A549 (cell line): ENCODE measurements around the gene LCA5. TPM values are rescaled to one million over a fixed set of nuclear protein-coding genes. Genes with fewer than 3 reads are reported as not detected.

Experiments used
- ATAC-seq, 2 experiments: fragments of 200-7000 bp in 1 of 2; fragments of >200 bp in 1 of 2; cut with Nextera tagmentation in 1 of 2; cut with Tn5 transposase in 1 of 2; 3 replicates each; pipeline versions ENCODE4 v1.8.0 to v1.9.1; 2018 to 2020; ENCODE audit warnings: mild to moderate bottlenecking in 1 of 2, moderate library complexity in 1 of 2
- CTCF ChIA-PET: fragments of 300-600 bp; sonication (Branson Sonifier 250); formaldehyde crosslinking; extraction: SDS; loops from one replicate; lab custom pipeline; 2021; ENCODE audit warnings: antibody characterized with exemption, inconsistent platforms; lab: Yijun Ruan, JAX
- POLR2A ChIA-PET: fragments of 350-600 bp; formaldehyde crosslinking; extraction: SDS; loops from one replicate; lab custom pipeline; 2021; ENCODE audit warnings: antibody characterized with exemption, inconsistent platforms; lab: Yijun Ruan, JAX
- DNase-seq, 2 experiments: peaks; one replicate each; pipeline versions ENCODE4 v3.0.0 to v3.0.0-alpha.2; 2011 to 2016; ENCODE audit warnings: low read depth in 1 of 2, low spot score in 1 of 2
- FAIRE-seq: peaks from 2 replicates; lab custom pipeline; 2011; peaks lifted over from hg19 to GRCh38; lab: Jason Lieb, UNC
- H3K27ac ChIP-seq, 2 experiments: fragments of >200 bp; sonication (Bioruptor Twin); formaldehyde crosslinking; 3 replicates each; pipeline ENCODE4 v1.5.1; 2016 to 2017
- H3K4me1 ChIP-seq: fragments of >200 bp; sonication (Bioruptor Twin); formaldehyde crosslinking; 3 replicates; pipeline ENCODE4 v1.6.1; 2016
- H3K4me2 ChIP-seq: fragments of >200 bp; sonication (Bioruptor Twin); formaldehyde crosslinking; 3 replicates; pipeline ENCODE4 v1.6.1; 2016
- H3K4me3 ChIP-seq: fragments of >200 bp; sonication (Bioruptor Twin); formaldehyde crosslinking; 3 replicates; pipeline ENCODE4 v1.5.1; 2016
- H3K9me3 ChIP-seq: fragments of >200 bp; sonication (Bioruptor Twin); formaldehyde crosslinking; 3 replicates; pipeline ENCODE4 v1.6.1; 2016
- CBX2 ChIP-seq: fragments of 200-600 bp; sonication (generic); IDR thresholded peaks from 2 replicates; pipeline ENCODE4 v1.6.1; 2016; ENCODE audit warnings: low read depth, mild to moderate bottlenecking, borderline replicate concordance
- CHD2 ChIP-seq: fragments of 150-350 bp; IDR thresholded peaks from 2 replicates; pipeline ENCODE4 v1.6.1; 2014; ENCODE audit warnings: low read length; ENCODE audit not compliant: partially characterized antibody
- CHD4 ChIP-seq: fragments of 200-600 bp; sonication (generic); IDR thresholded peaks from 2 replicates; pipeline ENCODE4 v1.6.1; 2016; ENCODE audit warnings: antibody characterized with exemption, mild to moderate bottlenecking, borderline replicate concordance
- ESRRA ChIP-seq: fragments of 150-350 bp; IDR thresholded peaks from 2 replicates; pipeline ENCODE4 v1.6.1; 2014; ENCODE audit warnings: mild to moderate bottlenecking, low read length, borderline replicate concordance
- FOSB ChIP-seq: fragments of 250-450 bp; sonication (Bioruptor Pico); IDR thresholded peaks from 2 replicates; pipeline ENCODE4 v1.5.0; 2020; ENCODE audit warnings: mild to moderate bottlenecking, moderate library complexity
- FOSL2 ChIP-seq, 2 experiments: fragments of 450-650 bp in 1 of 2; fragments of >200 bp in 1 of 2; sonication (Bioruptor Twin) in 1 of 2; formaldehyde crosslinking; IDR thresholded peaks; 2 replicates each; pipeline versions ENCODE4 v1.5.0 to v1.6.1; 2016 to 2020; ENCODE audit warnings: mild to moderate bottlenecking in 1 of 2, moderate library complexity in 1 of 2
- FOXS1 ChIP-seq: fragments of 250-450 bp; sonication (Bioruptor Pico); IDR thresholded peaks from 2 replicates; pipeline ENCODE4 v1.5.0; 2020; ENCODE audit warnings: mild to moderate bottlenecking, moderate library complexity
- GATA3 ChIP-seq: IDR thresholded peaks from 2 replicates; pipeline ENCODE4 v1.6.1; 2012; ENCODE audit warnings: borderline replicate concordance
- HDAC2 ChIP-seq: fragments of 200-600 bp; sonication (generic); IDR thresholded peaks from 2 replicates; pipeline ENCODE4 v1.6.1; 2016
- HEYL ChIP-seq: fragments of 250-450 bp; sonication (Bioruptor Pico); IDR thresholded peaks from 2 replicates; pipeline ENCODE4 v1.8.0; 2021; ENCODE audit warnings: mild to moderate bottlenecking, moderate library complexity
- HOXB13 ChIP-seq: fragments of 250-450 bp; sonication (Bioruptor Pico); IDR thresholded peaks from 2 replicates; pipeline ENCODE4 v1.5.0; 2020; ENCODE audit warnings: low read depth, mild to moderate bottlenecking, moderate library complexity
- KDM5A ChIP-seq: fragments of 200-600 bp; sonication (generic); IDR thresholded peaks from 2 replicates; pipeline ENCODE4 v1.6.1; 2016; ENCODE audit warnings: antibody characterized with exemption, mild to moderate bottlenecking
- MYC ChIP-seq: IDR thresholded peaks from 2 replicates; pipeline ENCODE4 v1.6.1; 2012; ENCODE audit warnings: mild to moderate bottlenecking, inconsistent platforms, low read length, improper control_type of control experiment, borderline replicate concordance
- NFE2L2 ChIP-seq: fragments of 150-350 bp; conservative IDR thresholded peaks from 2 replicates; pipeline ENCODE4 v1.6.1; 2014; ENCODE audit warnings: low read length
- NR3C1 ChIP-seq: fragments of >200 bp; sonication (Bioruptor Twin); formaldehyde crosslinking; IDR thresholded peaks from 3 replicates; pipeline ENCODE4 v1.6.1; 2017
- PHF8 ChIP-seq: fragments of 200-600 bp; sonication (generic); IDR thresholded peaks from 2 replicates; pipeline ENCODE4 v1.6.1; 2016; ENCODE audit warnings: low read depth, mild to moderate bottlenecking, antibody characterized with exemption, moderate library complexity, borderline replicate concordance
- RARB ChIP-seq: fragments of 250-450 bp; sonication (Bioruptor Pico); IDR thresholded peaks from 2 replicates; pipeline ENCODE4 v1.8.0; 2021; ENCODE audit warnings: mild to moderate bottlenecking, moderate library complexity
- SREBF2 ChIP-seq: fragments of 450-650 bp; IDR thresholded peaks from 2 replicates; pipeline ENCODE4 v1.6.1; 2014; ENCODE audit warnings: mild to moderate bottlenecking, moderate library complexity
- TP53 ChIP-seq: fragments of 250-450 bp; sonication (Bioruptor Pico); IDR thresholded peaks from 2 replicates; pipeline ENCODE4 v1.5.0; 2021; ENCODE audit warnings: mild to moderate bottlenecking, moderate library complexity
- ZNF302 ChIP-seq: fragments of 250-450 bp; sonication (Bioruptor Pico); IDR thresholded peaks from 2 replicates; pipeline ENCODE4 v1.9.0; 2021; ENCODE audit warnings: inconsistent platforms, mild to moderate bottlenecking, moderate library complexity
- WGBS: methylation state at CpG from one replicate; pipeline ENCODE4 v1.1.6; 2017; ENCODE audit errors: missing lambda C conversion rate; 5-methylcytosine and 5-hydroxymethylcytosine counted together
- polyA plus RNA-seq, 4 experiments: library from polyadenylated mRNA; depleted of rRNA in 3 of 4; stranded (reverse); fragments of >200 nt; fragmentation: RNase III in 1 of 4; extraction: RNeasy Plus Mini Kit Qiagen cat#74134 plus additional on column Dnase treatment in 1 of 4; gene quantifications; 2 replicates in 3 of 4; 3 replicates in 1 of 4; pipeline ENCODE4 v1.2.3, GENCODE V29; 2011 to 2017
- TF ChIP-seq, protein P1 (sequence below): fragments of >200 bp; sonication (Bioruptor Twin); formaldehyde crosslinking; IDR thresholded peaks from 2 replicates; pipeline ENCODE4 v1.6.1; 2016
- TF ChIP-seq, protein P2 (sequence below): IDR thresholded peaks from 2 replicates; pipeline ENCODE4 v1.6.1; 2012
- TF ChIP-seq, protein P3 (sequence below): fragments of 150-350 bp; IDR thresholded peaks from 2 replicates; pipeline ENCODE4 v1.6.1; 2014; ENCODE audit warnings: low read depth, mild to moderate bottlenecking, low read length
- TF ChIP-seq, protein P4 (sequence below): fragments of 450-650 bp; IDR thresholded peaks from 2 replicates; pipeline ENCODE4 v1.6.1; 2014; ENCODE audit warnings: antibody characterized with exemption

The LCA5 gene
- polyA plus RNA-seq, 2 of the 4 experiments (the other 2 are of a cell fraction) = 1.2 to 3.0 TPM

DNA sequence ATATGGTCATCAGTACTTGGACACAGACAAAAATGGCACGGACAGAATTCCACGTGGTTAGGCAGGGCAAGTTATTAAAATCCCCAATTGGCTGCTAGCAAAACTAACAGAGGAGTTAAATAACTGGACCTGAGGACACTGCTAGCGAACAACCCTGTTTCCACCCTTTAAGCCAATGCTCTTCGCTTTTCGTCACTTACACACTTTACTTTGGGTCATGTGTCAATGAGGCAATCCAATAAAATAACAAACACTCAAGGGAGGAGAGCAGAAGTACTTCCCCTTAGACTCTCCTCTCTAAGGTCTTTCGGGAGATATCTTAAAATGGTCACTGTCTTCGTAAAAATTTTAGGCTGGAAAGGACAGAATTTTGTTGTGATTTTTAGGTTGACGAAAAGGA lies 68.6 kb downstream of the LCA5 start:
- FAIRE-seq (no peak), DNase-seq (no peak), ATAC-seq (no peak)
- H3K27ac ChIP-seq = no peak overlapping the region
- no peak for TF ChIP-seq RARB (CRISPR knock-in tag)
- no peak for TF ChIP-seq FOXS1
- TF ChIP-seq CHD2 = no peak
- TF ChIP-seq HEYL (CRISPR knock-in tag) = no peak
- TF ChIP-seq, protein P1, sequence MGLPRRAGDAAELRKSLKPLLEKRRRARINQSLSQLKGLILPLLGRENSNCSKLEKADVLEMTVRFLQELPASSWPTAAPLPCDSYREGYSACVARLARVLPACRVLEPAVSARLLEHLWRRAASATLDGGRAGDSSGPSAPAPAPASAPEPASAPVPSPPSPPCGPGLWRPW = no peak
- no peak for TF ChIP-seq MYC
- TF ChIP-seq CBX2 = no peak
- TF ChIP-seq PHF8 = no peak
- no peak for TF ChIP-seq CHD4
- TF ChIP-seq SREBF2 = no peak
- TF ChIP-seq HOXB13 (CRISPR knock-in tag) = no peak
- TF ChIP-seq, protein P2, sequence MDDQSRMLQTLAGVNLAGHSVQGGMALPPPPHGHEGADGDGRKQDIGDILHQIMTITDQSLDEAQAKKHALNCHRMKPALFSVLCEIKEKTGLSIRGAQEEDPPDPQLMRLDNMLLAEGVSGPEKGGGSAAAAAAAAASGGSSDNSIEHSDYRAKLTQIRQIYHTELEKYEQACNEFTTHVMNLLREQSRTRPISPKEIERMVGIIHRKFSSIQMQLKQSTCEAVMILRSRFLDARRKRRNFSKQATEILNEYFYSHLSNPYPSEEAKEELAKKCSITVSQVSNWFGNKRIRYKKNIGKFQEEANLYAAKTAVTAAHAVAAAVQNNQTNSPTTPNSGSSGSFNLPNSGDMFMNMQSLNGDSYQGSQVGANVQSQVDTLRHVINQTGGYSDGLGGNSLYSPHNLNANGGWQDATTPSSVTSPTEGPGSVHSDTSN = no peak
- TF ChIP-seq GATA3 = no peak
- no peak for TF ChIP-seq NR3C1
- no peak for TF ChIP-seq ESRRA
- 70% methylated on average over 8 of the region's 8 CpGs for WGBS
- peaks cover 6% of the 10 kb centered on the region; the same call in 2 of the 3 replicates for H3K4me1 ChIP-seq
- H3K4me2 ChIP-seq = no peak overlapping the region
- ChIA-PET CTCF (interaction anchor here (1.4 kb wide), 1 partner anchor 17 kb away, joined by 4 read pairs; no protein-coding TSS in a partner anchor), POLR2A (no interaction called here)
- H3K9me3 ChIP-seq = no peaks in the 10 kb centered on the region
- H3K4me3 ChIP-seq = no peak overlapping the region

DNA sequence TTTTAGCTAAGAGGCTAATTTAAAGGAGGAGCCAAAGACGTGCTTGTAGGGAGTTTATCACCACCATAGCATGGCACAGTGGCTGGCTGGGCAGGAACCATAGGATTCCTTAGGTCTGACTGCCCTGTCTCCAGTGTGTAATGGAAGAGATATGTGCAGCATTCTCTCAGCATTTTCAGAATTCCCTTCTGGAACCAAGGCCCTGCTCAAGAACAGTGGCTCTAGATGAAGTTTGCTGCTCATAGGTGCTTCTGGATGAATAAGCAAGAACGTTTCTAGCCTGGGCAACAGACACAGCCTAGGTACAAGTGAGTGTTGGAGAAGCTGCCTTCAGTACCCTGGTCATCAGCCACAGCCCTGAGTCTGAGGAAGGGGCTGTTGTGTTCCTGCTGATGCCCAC lies 69.1 kb downstream of the LCA5 start:
- Histone ChIP-seq H3K9me3 (no peaks in the 10 kb centered on the region), H3K4me1 (peaks cover 9% of the 10 kb centered on the region; the same call in 2 of the 3 replicates), H3K27ac (no peak overlapping the region), H3K4me2 (no peak overlapping the region), H3K4me3 (no peak overlapping the region)
- WGBS = 10% methylated on average over 2 of the region's 2 CpGs
- ATAC-seq (peak in 1 of 2 experiments; percentile 51; a peak in 3 of 6 replicates), FAIRE-seq (no peak), DNase-seq (no peak)
- POLR2A ChIA-PET = no interaction called here
- CTCF ChIA-PET = interaction anchor here (1.4 kb wide), 1 partner anchor 16 kb away, joined by 4 read pairs; no protein-coding TSS in a partner anchor
- TF ChIP-seq HOXB13 (CRISPR knock-in tag) (no peak), KDM5A (no peak)

DNA sequence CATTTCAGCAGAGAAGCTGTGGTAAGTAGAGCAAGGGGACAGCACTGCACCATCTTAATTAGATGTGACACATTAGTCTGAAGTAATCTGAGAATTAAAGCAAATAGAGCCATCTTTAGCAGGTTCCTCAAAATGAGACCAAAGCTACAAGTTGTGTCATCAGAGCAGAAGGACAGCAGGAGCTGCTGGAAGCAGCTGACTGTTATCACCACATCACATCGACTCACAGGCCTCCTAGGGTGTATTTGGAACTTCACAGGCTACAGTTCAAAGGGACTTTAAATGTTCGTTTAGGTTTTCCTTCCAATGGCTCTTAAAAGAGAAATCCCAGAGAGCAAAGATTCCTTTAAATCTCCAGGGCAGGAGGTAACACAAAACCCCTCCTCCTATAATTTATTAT lies 69.5 kb downstream of the LCA5 start:
- CTCF ChIA-PET = interaction anchor here (1.3 to 1.4 kb wide), 2 partner anchors 16 to 62 kb away, joined by 4 read pairs; no protein-coding TSS in a partner anchor
- no peak overlapping the region for H3K4me2 ChIP-seq
- ATAC-seq = no peak
- no peak for DNase-seq
- H3K4me3 ChIP-seq = no peak overlapping the region
- WGBS = 6% methylated on average over 2 of the region's 2 CpGs
- H3K27ac ChIP-seq = no peak overlapping the region
- H3K4me1 ChIP-seq = peaks cover 9% of the 10 kb centered on the region; the same call in 2 of the 3 replicates
- no peaks in the 10 kb centered on the region for H3K9me3 ChIP-seq
- no peak for FAIRE-seq
- TF ChIP-seq NFE2L2 (no peak), CBX2 (no peak), ZNF302 (CRISPR knock-in tag) (no peak), TP53 (CRISPR knock-in tag) (no peak), FOSB (no peak), FOSL2 (IDR thresholded peaks at IDR 0.05) (no peak), FOSL2 (CRISPR knock-in tag; IDR thresholded peaks at IDR 0.05) (no peak), HDAC2 (no peak)
- TF ChIP-seq, protein P3, sequence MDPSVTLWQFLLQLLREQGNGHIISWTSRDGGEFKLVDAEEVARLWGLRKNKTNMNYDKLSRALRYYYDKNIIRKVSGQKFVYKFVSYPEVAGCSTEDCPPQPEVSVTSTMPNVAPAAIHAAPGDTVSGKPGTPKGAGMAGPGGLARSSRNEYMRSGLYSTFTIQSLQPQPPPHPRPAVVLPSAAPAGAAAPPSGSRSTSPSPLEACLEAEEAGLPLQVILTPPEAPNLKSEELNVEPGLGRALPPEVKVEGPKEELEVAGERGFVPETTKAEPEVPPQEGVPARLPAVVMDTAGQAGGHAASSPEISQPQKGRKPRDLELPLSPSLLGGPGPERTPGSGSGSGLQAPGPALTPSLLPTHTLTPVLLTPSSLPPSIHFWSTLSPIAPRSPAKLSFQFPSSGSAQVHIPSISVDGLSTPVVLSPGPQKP = no peak
- TF ChIP-seq, protein P4, sequence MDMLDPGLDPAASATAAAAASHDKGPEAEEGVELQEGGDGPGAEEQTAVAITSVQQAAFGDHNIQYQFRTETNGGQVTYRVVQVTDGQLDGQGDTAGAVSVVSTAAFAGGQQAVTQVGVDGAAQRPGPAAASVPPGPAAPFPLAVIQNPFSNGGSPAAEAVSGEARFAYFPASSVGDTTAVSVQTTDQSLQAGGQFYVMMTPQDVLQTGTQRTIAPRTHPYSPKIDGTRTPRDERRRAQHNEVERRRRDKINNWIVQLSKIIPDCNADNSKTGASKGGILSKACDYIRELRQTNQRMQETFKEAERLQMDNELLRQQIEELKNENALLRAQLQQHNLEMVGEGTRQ = no peak
- POLR2A ChIA-PET = no interaction called here
